Glutamatergic neuron (in vitro differentiated cells): ENCODE measurements around the gene GLDC. TPM values are rescaled to one million over a fixed set of nuclear protein-coding genes. Genes with fewer than 3 reads are reported as not detected.
"Not testable (repeated sequence)": the region's sequence is repeated elsewhere in the genome, so short reads cannot be mapped to it uniquely, and the experiment has no call there.

ENCODE experiments used
- DNase-seq: peaks from one replicate; pipeline ENCODE4 v3.0.0; 2022
- H3K27ac Mint-ChIP-seq: one replicate; pipeline ENCODE4 v1.8.0; 2020; ENCODE audit warnings: mild to moderate bottlenecking, mixed read lengths, inconsistent platforms; ENCODE audit not compliant: unreplicated experiment
- H3K27me3 Mint-ChIP-seq: one replicate; pipeline ENCODE4 v1.8.0; 2020; ENCODE audit warnings: mild to moderate bottlenecking, moderate library complexity, mixed read lengths, inconsistent platforms; ENCODE audit not compliant: unreplicated experiment
- H3K36me3 Mint-ChIP-seq: one replicate; pipeline ENCODE4 v1.8.0; 2020; ENCODE audit warnings: mild to moderate bottlenecking, mixed read lengths, inconsistent platforms; ENCODE audit not compliant: unreplicated experiment
- H3K4me1 Mint-ChIP-seq: one replicate; pipeline ENCODE4 v1.8.0; 2020; ENCODE audit warnings: mild to moderate bottlenecking, low read depth, mixed read lengths, inconsistent platforms; ENCODE audit not compliant: unreplicated experiment
- H3K4me3 Mint-ChIP-seq: one replicate; pipeline ENCODE4 v1.8.0; 2020; ENCODE audit warnings: mild to moderate bottlenecking, mixed read lengths, inconsistent platforms; ENCODE audit not compliant: unreplicated experiment
- H3K9me3 Mint-ChIP-seq: one replicate; pipeline ENCODE4 v1.8.0; 2020; ENCODE audit warnings: mild to moderate bottlenecking, moderate library complexity, mixed read lengths, inconsistent platforms; ENCODE audit not compliant: unreplicated experiment
- total RNA-seq: library from RNA; stranded (reverse); fragmentation: NEBNext Ultra II Directional; extraction: Animal tissue kit (Norgen Biotek cat#: 25700); gene quantifications from one replicate; pipeline ENCODE4 v1.2.1, GENCODE V29; 2021; ENCODE audit not compliant: unreplicated experiment
- TF ChIP-seq, protein P1 (sequence below): fragments of 200-600 bp; sonication (generic); IDR thresholded peaks from one replicate; pipeline ENCODE4 v1.5.0; 2021; ENCODE audit not compliant: partially characterized antibody, unreplicated experiment

Gene GLDC
- total RNA-seq, 1 donor from 2014 or later, result 42.9 TPM

DNA sequence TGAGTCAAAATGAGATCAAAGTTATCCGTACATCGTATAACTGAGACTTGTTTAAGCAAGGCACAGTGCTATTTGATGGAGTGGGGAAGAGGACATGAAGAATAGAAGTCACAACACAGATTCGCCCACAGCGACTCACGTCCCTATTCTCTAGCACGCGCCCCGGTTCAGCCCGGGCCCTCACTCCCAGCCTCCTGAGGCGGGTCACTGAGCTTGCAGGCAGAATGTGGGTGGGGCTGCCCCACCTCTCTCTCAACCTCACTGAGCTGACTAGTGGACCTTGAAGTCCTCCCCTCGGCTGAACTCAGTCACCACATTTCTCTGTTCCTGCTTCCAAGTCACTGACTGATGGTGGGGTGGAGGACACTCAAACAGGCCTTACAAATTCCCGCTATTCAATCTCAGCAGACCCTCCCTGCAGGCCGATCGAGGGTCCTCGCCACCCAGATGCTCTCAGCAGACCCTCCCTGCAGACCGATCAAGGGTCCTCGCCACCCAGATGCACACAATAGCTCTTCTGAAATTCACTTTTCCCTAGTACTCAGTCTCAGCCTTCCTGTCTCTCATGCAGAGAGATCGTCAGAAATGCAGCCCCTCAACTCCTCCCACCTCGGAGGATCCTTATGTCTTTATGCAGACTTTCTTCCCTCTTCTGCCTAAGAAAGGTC, 12.9 kb downstream of the GLDC start:
- peaks cover 6% of the 10 kb centered on the region for H3K4me1 Mint-ChIP-seq
- H3K36me3 Mint-ChIP-seq, result no peaks in the 10 kb centered on the region
- no peak overlapping the region for H3K4me3 Mint-ChIP-seq
- no peak overlapping the region for H3K27ac Mint-ChIP-seq
- H3K9me3 Mint-ChIP-seq, result no peaks in the 10 kb centered on the region
- peaks cover 2% of the 10 kb centered on the region for H3K27me3 Mint-ChIP-seq
- TF ChIP-seq, protein P1, sequence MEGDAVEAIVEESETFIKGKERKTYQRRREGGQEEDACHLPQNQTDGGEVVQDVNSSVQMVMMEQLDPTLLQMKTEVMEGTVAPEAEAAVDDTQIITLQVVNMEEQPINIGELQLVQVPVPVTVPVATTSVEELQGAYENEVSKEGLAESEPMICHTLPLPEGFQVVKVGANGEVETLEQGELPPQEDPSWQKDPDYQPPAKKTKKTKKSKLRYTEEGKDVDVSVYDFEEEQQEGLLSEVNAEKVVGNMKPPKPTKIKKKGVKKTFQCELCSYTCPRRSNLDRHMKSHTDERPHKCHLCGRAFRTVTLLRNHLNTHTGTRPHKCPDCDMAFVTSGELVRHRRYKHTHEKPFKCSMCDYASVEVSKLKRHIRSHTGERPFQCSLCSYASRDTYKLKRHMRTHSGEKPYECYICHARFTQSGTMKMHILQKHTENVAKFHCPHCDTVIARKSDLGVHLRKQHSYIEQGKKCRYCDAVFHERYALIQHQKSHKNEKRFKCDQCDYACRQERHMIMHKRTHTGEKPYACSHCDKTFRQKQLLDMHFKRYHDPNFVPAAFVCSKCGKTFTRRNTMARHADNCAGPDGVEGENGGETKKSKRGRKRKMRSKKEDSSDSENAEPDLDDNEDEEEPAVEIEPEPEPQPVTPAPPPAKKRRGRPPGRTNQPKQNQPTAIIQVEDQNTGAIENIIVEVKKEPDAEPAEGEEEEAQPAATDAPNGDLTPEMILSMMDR, result no peak
- DNase-seq, result no peak

DNA sequence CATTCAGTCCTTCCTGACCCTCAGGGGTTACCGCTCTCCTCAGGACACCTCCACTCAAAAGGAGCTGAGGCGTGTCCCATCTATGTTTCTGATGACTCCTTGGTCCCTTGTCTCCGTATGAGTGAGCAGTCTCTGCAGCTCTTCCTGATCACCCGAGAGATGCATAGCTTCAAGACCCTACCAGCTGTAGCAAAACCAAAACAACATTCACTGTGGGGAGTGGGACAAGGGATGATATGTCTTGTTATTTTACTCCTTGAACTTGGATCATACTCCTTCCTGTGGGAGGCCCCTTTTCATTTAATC, 14.4 kb downstream of the GLDC start:
- Mint-ChIP-seq H3K36me3 (no peaks in the 10 kb centered on the region), H3K27ac (no peak overlapping the region), H3K27me3 (peaks cover 2% of the 10 kb centered on the region), H3K4me1 (peaks cover 6% of the 10 kb centered on the region), H3K4me3 (no peak overlapping the region), H3K9me3 (no peaks in the 10 kb centered on the region)
- DNase-seq, result no peak
- TF ChIP-seq, protein P1, result no peak

DNA sequence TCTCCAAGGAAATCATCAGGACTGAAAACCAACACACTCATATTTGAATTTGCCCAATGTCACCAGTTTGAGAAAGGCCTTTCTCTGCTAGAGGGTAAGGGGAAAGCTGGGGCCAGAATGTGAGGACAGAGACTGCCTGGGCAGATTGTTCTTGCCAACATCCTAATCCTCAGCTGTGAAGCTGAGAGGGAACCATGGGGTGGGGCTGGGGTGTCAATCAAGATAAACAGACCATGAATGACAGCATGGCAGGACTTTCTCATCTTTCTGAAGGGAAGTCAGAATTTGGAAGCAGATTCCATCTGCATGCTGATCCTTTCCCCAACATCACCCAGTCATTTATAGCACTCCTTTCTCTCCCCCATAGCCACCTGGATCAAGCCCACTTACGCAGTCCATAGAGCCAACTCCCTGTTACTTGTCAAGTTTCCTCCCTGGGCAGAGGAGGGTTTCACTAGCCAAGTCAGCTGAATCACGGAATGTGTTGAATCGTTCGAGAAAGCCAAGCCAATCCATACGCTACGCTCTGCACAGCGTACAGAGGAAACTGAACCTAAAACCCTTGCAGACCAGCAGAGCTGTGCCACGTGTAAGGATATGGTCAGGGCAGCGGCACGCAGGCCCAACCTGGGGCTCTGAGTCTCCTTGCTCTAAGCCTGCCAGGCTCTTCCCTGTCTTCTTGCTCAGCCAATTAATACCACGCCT, 14.9 kb downstream of the GLDC start:
- Mint-ChIP-seq H3K4me1 (peaks cover 6% of the 10 kb centered on the region), H3K4me3 (no peak overlapping the region), H3K27ac (no peak overlapping the region), H3K27me3 (peaks cover 2% of the 10 kb centered on the region), H3K9me3 (no peaks in the 10 kb centered on the region), H3K36me3 (no peaks in the 10 kb centered on the region)
- DNase-seq, result no peak
- TF ChIP-seq, protein P1, result no peak

DNA sequence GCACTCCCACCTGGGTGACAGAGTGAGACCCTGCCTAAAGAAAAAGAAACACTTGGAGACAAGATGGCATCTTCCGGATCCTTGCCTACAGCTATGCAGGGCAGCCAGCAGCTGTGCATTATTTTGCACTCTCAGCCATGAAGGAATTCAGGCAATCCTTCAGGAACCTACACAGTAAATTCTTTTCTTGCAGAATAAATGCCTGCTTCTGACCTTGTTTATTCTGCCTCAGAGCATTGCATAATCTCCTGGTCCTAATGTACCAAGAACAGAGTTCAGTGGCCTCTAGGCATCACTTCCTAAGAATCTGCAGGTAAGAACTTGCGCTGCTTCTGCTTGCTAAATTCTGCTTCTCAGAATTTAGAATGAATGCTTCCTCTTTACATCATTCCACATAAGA, 16.8 kb downstream of the GLDC start:
- TF ChIP-seq, protein P1, result no peak
- H3K27ac Mint-ChIP-seq, result no peak overlapping the region
- no peak for DNase-seq
- H3K27me3 Mint-ChIP-seq, result peaks cover 2% of the 10 kb centered on the region
- peaks cover 11% of the 10 kb centered on the region for H3K4me1 Mint-ChIP-seq
- H3K36me3 Mint-ChIP-seq, result peaks cover 5% of the 10 kb centered on the region
- H3K4me3 Mint-ChIP-seq, result no peak overlapping the region
- no peaks in the 10 kb centered on the region for H3K9me3 Mint-ChIP-seq

DNA sequence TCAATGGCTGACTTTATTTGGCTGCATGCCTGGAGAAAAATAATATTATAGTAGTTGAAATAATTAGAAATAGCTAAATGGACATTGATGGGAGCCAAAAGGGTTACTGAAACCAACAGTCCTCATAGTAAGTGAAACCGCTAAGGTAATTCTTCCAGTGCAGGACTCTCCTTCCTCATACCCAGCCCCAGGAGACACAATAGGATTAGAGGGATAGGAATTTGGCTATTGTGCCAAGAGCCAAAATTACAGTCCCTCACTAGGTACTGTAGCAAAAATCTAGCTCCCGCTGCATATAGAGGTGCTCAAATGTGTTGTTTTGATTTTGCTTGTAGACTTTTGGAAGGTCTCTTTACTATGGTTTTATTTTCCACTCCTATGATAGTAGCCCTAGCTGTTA, 20.2 kb downstream of the GLDC start:
- Mint-ChIP-seq H3K36me3 (peaks cover 6% of the 10 kb centered on the region), H3K9me3 (no peaks in the 10 kb centered on the region), H3K27ac (no peak overlapping the region), H3K4me1 (peaks cover 7% of the 10 kb centered on the region), H3K27me3 (no peaks in the 10 kb centered on the region), H3K4me3 (no peak overlapping the region)
- DNase-seq, result no peak
- TF ChIP-seq, protein P1, result no peak

DNA sequence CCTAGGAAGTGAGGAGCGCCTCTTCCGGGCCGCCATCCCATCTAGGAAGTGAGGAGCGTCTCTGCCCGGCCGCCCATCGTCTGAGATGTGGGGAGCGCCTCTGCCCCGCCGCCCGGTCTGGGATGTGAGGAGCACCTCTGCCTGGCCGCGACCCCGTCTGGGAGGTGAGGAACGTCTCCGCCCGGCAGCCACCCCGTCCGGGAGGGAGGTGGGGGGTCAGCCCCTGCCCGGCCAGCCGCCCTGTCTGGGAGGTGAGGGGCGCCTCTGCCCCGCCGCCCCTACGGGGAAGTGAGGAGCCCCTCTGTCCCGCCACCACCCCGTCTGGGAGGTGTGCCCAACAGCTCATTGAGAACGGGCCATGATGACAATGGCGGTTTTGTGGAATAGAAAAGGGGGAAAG, 22.7 kb downstream of the GLDC start:
- H3K27ac Mint-ChIP-seq, DNase-seq, H3K9me3 Mint-ChIP-seq, H3K27me3 Mint-ChIP-seq, H3K36me3 Mint-ChIP-seq, H3K4me3 Mint-ChIP-seq: not testable (repeated sequence)
- peaks cover 12% of the 10 kb centered on the region for H3K4me1 Mint-ChIP-seq
